AG08395 (cell line): ENCODE measurements around the gene DAB2IP.
A peak's percentile ranks its signal among the peaks of the same experiment; 100 is the strongest.
"Not testable (repeated sequence)": the region's sequence is repeated elsewhere in the genome, so short reads cannot be mapped to it uniquely, and the experiment has no call there.

Experiments
- DNase-seq: peaks from one replicate; pipeline ENCODE4 v3.0.0; 2012; ENCODE audit warnings: mixed read lengths, low spot score

DAB2IP gene

DNA sequence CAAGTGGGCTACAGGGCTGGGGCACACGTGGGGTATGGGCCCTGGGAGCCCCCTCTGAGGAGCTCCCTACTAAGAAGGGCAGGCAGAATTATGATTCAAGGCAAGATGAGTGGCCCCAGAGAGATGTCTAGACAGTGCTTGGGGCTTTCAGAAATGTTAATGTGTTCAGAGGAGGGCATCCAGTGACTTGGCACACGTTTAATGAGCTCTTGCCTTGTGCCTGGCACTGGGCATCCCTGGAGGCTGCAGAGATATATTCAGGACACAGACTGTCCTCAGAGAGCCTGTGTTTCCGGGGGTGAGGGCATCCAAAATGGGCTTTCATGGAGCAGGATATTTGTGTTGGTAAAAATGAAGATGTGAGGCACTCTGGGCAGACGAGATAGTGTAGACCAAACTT is 25.4 kb upstream of the DAB2IP start:
- no peak for DNase-seq

DNA sequence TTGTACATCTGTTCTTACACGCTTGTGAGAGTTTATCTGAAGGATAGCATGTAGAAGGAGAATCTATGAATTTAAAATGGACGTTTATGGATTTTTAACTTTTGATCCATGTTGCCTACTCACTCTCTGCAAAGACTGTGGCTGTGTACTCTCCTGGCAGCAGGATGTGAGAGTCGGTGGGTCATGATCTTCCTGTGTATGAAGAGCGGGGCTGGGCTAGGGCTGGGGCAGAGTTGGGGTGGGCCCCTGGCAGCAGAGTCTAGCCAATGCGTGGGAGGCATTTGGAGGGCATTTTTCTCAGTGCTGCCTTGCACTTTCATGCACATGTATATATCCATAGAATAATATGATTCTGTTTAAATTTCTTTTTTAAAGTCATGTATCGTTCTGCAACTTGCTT is 24.0 kb upstream of the DAB2IP start:
- no peak for DNase-seq

DNA sequence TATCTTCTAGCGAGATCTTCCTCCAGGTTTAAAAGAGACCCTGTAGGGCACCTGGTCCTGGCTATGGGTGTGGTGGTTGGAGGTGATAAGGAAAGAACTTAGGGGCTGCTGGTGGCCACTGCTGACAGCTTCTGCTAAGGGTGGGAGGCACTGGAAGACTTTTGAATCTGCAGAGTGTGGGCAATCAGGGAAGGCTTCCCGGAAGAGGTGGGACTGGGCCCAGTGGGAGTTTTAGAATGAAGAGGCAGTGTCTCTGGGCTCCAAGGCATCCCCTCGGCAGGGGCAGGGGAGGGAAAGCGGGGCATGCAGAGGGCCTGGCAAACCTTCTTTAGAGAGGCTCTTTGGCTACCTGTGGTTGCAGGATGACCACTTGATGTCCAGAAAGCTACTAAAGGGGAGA is 23.0 kb upstream of the DAB2IP start:
- DNase-seq, result no peak

DNA sequence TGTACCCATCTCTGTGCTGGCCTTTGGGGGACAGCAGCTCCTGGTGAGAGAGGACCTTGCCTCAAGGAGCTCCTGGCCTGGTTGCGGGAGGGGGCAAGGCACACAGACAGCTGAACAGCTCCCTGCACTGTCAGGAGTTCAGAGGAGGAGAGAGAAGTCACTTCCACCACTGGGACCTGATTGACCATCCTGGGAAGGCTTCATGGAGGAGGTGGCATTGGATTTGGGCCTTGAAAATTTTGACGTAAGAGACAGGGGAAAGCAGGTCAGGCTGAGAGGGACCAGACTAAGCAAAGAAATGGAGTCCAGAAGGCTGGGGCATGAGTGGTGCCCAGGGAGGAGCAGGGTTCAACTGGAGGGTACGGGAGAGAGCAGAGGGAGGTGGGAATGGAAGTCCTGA is 20.3 kb upstream of the DAB2IP start:
- DNase-seq, result no peak

DNA sequence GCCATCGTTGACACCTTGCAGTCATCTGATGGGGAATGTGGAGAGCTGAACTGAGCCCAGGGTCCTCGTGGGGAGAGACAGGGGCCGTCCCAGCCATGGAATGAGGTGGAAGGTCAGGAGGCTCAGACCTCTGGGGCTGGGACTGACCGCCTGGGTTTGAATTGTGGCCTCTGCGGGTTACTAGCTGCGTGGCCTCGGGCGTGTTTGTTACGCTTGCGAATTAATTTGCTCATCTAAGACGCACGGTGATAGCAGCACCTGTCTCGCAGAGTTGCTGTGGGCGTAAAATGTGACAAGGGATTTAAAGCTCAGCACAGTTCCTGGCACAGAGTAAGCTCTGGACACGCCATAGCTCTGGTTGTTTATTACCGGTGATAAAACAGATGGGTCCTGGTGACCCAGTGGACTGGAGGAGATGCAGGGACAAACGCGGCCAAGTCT is 19.4 kb upstream of the DAB2IP start:
- no peak for DNase-seq

DNA sequence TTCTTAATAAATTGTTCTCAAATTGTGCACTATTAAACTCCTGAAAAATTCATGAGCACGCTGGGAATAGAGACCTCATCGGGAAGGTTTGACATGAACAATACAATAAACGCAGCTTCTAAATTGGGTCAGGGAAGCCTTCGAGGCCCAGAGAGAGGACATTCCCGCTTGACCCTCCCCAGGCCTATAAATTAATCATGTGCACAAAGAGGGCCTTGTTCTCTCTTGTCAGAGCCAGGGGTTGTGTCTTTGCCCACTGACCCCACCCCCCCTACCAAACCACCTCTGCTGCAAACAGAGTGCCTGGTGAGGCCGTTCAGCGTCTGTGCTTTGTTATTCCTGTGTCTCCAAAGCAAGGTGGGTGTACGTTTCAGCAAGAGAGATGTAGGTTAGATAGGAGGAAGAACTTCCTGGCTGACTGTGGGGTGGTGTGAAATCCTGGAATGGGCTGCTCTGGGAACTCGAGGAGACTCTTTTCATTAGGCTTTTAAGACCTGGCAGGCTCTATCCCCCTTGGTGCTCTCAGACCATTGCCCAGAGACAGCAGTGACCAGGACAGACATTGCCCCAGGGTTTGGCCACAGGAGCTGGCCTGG is 18.2 kb upstream of the DAB2IP start:
- no peak for DNase-seq

DNA sequence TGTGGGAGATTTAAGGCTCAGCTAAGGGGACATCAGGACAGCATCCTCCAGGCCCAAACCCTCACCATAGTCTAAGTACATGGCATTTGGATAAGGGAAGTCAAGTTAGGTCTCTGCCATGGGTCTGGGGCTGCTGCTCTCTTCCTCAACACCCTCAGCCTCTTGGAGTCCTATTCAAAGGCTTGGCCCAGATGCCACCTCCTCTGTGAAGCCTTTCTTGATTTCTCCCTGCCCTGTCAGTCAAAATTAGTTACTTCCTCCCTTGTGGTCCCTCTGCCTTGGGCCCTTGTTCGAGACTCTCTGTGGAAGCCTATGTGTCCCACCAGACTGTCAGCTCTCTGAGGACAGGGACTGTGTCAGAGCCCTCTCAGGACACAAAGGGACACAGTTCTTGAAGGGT is 17.7 kb upstream of the DAB2IP start:
- no peak for DNase-seq

DNA sequence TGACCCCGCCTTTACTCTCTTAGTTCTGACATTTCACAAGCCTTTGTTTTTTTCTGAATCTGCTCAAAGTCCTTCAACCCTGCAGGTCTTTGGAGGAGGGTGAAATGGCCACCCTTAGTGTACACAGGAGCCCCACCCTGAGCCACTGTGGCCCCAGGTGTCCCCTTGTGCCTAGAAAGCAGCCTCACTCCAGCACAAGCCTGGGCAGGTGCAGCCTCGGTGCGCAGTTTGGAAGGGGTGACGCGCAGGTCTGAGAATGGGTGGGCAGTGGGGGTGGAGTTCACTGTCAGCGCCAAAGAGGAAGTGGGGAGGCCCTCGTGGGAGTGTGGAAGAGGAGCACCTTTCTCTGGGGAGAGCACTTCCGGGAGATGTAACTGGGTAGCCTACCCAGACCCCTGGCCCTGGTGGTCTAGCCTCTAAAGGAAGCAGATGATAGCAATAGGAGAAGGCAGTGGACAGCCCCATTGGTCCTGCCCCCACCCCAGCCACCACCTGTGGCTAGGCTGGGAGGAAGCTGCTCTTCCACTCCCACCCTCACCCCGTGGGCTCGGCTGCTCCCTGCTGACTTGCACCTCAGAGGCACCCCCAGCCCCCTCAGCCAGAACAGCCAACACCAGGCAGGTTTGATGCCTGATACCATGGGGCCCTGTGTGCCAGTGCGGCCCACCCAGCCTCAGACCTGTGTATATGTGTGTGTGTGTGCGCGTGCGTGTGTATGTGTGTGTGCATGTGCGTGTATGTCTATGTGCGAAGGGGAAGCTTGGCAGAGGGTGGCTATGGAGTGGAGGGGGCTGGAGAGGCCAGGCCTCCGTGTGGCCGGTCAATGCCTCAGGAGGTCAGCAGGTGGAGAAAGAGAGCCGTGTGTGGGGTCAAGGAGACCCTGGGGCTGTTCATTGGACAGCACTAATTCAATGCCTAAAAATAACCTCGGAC is 16.8 kb upstream of the DAB2IP start:
- peak; percentile 46 for DNase-seq

DNA sequence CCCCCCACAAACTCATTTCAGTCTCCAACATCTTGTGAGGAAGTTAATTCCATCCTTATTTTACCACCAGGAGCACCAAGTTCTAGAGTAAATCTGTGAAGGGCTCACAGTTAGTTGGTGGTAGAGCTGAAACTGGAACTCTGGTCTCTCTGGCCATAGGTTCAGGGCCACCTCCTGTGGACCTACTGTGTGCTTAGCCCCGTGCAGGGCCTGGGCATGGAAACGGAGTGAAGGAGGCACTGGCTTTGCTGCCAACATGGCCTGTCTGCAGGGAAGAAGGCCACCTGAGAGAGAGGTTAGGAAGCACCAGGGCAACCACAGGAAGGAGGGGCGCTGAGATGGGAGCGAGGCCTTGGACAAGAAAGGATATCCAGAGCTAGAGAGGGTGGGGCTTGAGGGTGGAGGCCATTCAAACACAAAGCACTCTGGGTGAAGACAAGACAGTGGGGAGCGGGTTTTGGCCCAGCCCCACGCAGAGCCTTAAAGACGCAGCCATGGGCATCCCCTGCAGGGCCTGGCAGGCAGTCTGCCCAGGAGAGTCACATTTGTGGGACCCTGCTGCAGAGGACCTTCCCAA is 16.0 kb upstream of the DAB2IP start:
- DNase-seq, result no peak

DNA sequence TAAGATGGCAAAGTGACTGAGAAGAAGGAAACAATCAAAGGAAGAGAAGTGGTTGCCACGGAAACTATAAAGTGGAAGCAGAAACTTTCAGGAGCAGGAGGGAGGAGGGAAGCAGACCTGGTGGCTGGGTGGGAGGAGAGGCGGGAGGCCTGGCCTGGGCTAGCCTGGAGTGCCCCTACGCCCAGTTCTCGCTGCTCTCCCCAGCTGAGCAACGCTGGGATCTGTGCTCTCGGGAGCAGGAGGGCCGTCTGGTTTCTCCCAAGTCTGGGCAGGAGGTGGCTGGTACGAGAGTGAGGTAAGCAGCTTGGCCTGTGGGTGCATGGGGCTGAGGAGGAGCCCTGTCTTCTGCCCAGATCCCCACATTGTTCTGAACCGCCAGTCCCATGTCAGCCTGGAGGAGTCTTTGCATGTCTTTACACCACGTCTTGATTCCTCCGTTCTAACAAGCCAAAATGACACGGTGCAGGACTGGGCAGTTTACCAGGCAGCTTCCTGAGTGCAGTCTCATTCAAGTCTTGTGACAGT is 15.0 kb upstream of the DAB2IP start:
- DNase-seq, result peak; percentile 72

DNA sequence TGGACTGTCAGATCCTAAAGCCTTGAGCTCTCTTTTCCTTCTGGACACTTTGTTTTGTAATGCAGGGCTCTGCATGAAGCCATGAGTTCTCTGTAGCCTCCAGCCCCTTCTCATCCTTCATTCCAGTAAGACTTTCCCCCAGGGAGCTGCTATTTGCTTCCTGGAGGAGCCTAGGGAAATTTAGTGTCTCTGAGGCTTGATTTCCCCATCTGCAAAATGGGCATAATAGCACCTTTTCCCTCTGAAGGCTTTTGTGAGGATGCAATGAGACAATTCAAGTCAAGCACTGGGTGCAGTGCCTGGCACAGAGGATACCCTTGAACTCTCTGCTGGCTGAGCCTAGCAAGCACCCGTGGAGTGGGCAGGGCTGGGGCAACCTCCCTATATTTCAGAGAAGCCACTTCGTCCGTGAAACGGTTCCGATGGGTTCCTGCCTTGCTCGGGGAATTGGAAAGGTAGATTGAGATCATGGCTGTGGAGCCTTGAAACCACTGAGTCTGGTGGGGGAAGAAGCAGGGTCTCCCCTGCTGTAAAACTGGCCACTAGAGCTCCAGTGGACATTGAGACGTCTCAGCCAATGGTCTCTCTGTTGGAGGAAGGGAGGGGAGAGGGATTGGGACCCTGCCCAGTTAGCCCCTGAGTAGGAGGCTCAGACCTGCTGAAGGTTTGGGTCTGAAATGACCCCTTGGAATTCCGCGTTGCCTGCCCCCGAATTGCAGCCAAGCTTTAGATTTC is 14.3 kb upstream of the DAB2IP start:
- no peak for DNase-seq

DNA sequence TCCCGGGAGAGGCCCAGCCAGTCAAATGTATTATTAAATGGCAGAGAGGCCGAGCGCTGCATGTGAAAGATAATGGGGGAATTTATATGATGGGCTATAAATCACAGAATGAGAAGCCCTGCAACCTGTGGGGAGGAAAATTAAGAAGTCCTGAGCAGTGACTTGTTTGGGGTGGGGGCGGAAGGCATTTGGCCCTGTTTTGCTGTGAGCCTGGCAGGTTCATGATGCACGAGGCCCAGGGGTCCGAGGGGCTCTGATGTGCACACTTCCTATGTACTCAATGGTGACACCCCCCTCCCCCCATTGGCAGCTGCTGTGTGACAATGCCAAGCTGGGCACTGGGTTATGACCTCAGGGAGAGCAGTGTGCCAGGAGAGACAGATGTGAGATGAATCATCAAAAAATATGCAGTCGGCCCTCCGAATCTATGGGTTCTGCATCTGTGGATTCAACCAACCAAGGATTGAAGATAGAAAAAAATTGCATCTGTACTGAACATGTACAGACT is 13.7 kb upstream of the DAB2IP start:
- peak; percentile 78 for DNase-seq

DNA sequence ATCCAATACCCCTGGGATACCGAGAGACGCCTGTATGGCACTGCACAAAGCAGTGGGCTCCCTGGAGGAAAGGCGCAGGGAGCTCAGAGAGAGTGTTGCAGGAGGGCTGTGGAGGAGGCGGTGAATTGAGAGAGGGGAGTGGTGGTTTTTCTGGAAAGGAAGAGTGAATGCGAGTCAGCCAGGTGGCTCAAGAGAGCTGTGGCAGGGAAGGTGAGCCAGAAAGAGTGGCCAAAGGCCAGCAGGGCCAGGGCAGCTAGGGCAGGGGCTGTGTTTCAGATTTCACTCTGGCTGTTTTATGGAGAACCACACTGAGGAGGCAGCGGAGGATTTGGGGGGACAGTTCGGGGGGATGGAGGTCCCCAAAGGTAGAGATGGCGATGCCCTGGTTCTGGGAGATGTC is 13.0 kb upstream of the DAB2IP start:
- no peak for DNase-seq

DNA sequence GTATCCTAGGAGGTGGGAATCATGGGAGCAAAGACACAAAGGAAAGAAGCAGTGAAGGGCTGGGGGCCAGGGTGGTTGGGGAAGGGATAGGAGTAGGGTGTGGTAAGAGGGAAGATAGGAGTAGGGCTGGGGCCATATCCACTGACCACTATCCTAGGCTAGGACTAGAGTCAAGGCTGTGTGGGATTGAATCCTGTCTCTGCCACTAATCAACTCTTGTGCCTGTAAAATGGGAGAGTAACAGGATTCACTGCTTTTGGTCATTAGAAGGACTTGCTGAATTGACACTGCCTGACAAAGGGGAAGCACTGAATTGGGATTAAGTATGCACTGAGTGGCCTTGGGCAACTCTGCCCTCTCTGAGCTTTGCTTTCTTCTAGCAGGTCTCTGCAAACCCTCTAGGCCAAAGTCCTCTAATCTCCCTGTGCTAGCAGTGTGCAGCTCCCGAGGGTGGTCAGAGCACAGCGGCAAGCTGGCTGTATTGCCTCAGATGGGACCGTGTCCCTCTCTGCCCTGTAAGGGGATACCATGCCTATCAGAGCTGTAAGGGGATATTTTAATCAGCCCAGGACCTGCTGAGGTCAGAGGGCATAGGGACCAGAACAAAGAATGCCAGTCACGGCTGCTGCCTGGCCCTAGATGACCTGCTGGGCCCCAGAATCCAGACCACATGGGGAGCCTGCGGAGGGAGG is 12.4 kb upstream of the DAB2IP start:
- DNase-seq, result no peak

DNA sequence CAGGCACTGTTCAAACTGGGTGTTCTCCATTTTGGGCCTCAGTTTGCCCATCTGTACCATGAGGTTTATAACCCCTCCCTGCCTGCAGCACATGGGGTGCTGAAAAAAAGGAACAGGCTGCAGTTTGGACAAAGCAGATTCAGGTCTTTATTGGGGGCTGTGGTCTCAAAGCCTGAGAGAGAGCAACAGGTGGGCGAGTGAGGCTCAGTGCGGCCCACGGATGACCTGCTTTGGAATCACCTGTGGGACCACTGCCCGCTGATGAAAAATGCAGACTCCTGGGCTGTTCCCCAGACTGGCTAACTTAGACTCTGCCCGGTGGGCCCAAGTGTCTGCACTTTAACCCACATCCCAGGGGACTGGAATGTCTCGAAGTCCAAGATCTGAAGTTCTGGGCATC is 11.8 kb upstream of the DAB2IP start:
- DNase-seq, result no peak

DNA sequence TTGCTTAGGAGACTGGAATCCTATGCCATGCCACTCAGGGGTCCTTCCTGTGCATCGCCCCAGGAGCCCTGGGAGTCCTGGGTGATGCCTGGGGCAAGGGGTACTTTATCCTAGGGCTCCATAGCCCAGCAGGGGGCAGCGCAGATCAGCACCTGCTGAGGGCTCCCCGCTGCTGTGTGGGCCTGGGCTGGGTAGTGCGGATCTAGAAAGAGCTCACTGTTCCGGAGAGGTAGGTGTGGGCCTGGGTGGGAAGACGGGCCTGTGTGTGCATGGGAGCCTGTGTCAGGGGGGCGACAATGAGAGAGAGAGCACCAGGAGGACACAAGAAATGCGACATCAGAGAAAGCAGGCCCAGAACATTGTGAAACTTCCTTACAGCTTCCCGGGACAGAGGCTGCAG is 11.4 kb upstream of the DAB2IP start:
- DNase-seq, result peak; percentile 49

DNA sequence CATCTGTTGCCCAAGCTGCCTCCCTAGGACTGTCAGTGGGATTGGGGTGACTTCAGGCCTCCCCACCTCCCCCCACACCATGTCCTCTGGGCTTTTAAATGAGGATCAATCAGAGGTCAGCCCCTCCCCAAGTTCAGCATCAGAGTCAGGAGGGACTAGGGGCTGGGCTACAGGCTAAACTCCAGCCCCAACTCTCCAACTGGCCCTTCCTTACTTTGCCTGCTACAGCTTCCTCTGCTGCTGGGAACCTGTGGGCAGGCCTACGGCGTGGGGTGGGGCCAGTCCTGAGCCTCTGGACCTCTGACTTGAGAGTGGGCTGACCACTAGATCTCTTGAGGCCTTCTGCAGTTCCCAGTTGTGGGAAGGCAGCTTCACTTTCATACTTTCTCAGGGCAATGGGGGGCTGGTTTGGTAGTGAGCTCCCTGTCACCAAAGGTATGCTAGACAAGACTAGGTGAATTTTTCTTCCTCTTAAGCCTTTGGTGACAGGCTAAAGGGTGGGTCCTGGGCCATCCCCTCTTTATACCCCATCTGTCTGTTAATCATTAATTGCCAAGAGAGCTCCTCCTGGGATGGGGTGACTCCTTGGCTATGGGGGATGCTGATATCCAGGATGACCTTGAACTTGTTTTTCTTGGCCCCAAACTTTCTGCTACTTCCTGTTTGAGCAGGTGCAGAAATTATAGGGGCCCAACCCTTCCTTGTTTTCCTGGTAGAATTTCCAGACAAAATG is 10.8 kb upstream of the DAB2IP start:
- no peak for DNase-seq

DNA sequence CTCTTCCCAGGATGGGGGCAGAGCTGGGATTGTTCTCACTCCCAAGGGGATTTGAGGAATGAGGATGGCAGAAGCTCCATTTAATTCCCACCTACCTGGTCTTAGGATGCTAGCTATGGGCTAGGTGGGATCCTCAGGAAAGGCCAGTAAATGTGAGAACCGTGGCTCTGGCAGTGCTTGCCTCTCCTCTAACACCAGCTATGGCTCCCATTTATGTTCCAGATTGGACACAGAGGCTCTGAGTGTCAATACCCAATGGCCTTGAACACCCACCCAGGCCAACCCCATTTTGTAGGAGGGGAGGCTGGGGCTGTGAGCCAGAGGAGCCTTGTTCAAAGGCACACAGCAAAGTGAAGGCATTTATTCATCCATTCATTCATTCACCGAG is 10.2 kb upstream of the DAB2IP start:
- DNase-seq, result no peak

DNA sequence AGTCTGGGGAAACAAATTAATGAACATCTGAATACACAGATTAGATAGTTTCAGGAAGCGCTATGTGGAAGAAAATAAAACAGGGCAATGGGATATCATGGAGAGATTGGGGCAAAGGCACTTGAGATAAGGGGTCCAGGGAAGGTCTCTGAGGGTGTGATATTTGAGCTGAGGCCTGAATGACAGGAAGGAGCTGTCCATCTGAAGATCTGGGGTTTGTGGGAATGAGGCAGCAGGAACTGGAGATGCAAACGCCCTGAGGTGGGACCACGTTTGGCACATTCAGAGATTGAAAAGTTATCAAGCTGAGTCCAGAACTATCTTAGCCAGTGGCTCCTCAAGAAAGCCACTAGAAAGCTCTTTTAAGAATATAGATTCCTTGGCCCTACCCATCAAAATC is 8.7 kb upstream of the DAB2IP start:
- DNase-seq, result no peak

DNA sequence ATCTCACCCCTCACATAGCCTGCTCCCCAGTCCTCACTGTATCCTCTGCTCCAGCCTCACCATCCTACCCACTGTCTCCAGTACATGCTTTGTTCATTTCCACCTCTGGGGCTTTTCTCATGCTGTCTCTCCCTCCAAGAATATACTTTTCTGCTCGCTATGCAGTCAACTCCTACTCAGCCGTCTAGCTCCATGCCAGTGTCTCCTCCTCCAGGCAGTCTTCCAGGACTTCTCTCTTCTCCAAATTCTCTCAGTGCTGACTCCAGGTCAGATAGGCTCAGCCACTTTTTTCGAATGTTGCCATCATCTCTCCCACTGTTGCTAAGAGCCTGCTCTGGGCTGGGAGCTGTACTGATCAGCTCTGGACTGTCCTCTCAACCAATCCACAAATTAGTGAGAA is 8.0 kb upstream of the DAB2IP start:
- no peak for DNase-seq

DNA sequence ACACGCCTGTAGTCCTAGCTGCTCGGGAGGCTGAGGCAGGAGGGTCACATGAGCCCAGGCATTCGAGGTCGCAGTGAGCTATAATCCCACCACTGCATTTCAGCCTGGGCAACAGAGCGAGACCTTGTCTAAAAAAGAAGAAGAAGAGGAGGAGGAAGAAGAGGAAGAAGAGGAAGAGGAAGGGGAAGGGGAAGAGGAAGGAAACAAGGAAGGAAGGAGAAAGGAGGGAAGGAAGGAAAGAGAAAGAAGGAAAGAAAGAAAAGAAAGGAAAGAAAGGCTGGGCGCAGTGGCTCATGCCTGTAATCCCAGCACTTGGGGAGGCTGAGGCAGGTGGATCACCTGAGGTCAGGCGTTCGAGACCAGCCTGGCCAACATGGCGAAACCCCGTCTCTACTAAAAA is 7.4 kb upstream of the DAB2IP start:
- not testable (repeated sequence) for DNase-seq
